H7 (cell line): ENCODE results near the gene PDGFD. TPM values are rescaled to one million over a fixed set of nuclear protein-coding genes. Genes with fewer than 3 reads are reported as not detected.
"Not testable (repeated sequence)": the region's sequence is repeated elsewhere in the genome, so short reads cannot be mapped to it uniquely, and the experiment has no call there.

Experiments used
- DNase-seq: peaks from one replicate; pipeline ENCODE4 v3.0.0; 2012
- H3K27me3 ChIP-seq: 2 replicates; pipeline ENCODE4 v1.6.0; 2011; ENCODE audit warnings: mild to moderate bottlenecking, low read length; ENCODE audit not compliant: control insufficient read depth, insufficient read depth
- H3K36me3 ChIP-seq: replicated peaks from 2 replicates; pipeline ENCODE4 v1.5.1; 2011; ENCODE audit warnings: low read length; ENCODE audit not compliant: control insufficient read depth, insufficient read depth
- H3K4me3 ChIP-seq: 2 replicates; pipeline ENCODE4 v1.5.1; 2011; ENCODE audit warnings: low read depth, mild to moderate bottlenecking, control low read depth, low read length, moderate library complexity; ENCODE audit not compliant: insufficient read depth
- total RNA-seq: library from RNA; depleted of rRNA; stranded (reverse); fragments of >200 nt; shearing (Covaris generic); gene quantifications from 2 replicates; pipeline ENCODE4 v1.2.3, GENCODE V29; 2014

PDGFD gene
- total RNA-seq, 1 experiment from 2014 or later, result 4.0 TPM

- H3K27me3 ChIP-seq, result no peaks in the 10 kb centered on the region
- H3K36me3 ChIP-seq, result no peaks in the 10 kb centered on the region
- no peak overlapping the region for H3K4me3 ChIP-seq
- no peak for DNase-seq
These were observed 102.0 kb downstream of the PDGFD start for GRCh38 chr11:104061853-104062521.

GRCh38 chr11:104060820-104061219, 103.1 kb downstream of the PDGFD start:
- no peak for DNase-seq
- Histone ChIP-seq H3K36me3 (no peaks in the 10 kb centered on the region), H3K4me3 (no peak overlapping the region), H3K27me3 (no peaks in the 10 kb centered on the region)

GRCh38 chr11:104060004-104060794, 103.7 kb downstream of the PDGFD start:
- no peak for DNase-seq
- Histone ChIP-seq H3K36me3 (no peaks in the 10 kb centered on the region), H3K27me3 (no peaks in the 10 kb centered on the region), H3K4me3 (no peak overlapping the region)

GRCh38 chr11:104058680-104059079, 105.3 kb downstream of the PDGFD start:
- Histone ChIP-seq H3K27me3 (no peaks in the 10 kb centered on the region), H3K4me3 (no peak overlapping the region), H3K36me3 (no peaks in the 10 kb centered on the region)
- DNase-seq, result no peak

- H3K27me3 ChIP-seq, result no peaks in the 10 kb centered on the region
These were observed 106.0 kb downstream of the PDGFD start for GRCh38 chr11:104057908-104058307.

GRCh38 chr11:104055596-104055995, 108.4 kb downstream of the PDGFD start:
- H3K27me3 ChIP-seq, result no peaks in the 10 kb centered on the region
- no peaks in the 10 kb centered on the region for H3K36me3 ChIP-seq
- H3K4me3 ChIP-seq, result no peak overlapping the region
- no peak for DNase-seq

More at GRCh38 chr11:104057908-104058307, 106.0 kb downstream of the PDGFD start:
- H3K4me3 ChIP-seq, result no peak overlapping the region
- no peaks in the 10 kb centered on the region for H3K36me3 ChIP-seq
- no peak for DNase-seq

- DNase-seq, result no peak
- H3K36me3 ChIP-seq, result no peaks in the 10 kb centered on the region
- no peaks in the 10 kb centered on the region for H3K27me3 ChIP-seq
- H3K4me3 ChIP-seq, result no peak overlapping the region
These were observed 108.9 kb downstream of the PDGFD start for GRCh38 chr11:104054911-104055529.

- no peak for DNase-seq
- Histone ChIP-seq H3K27me3 (no peaks in the 10 kb centered on the region), H3K4me3 (no peak overlapping the region), H3K36me3 (no peaks in the 10 kb centered on the region)
These were observed 110.0 kb downstream of the PDGFD start for GRCh38 chr11:104053743-104054478.

GRCh38 chr11:104051778-104052177, 112.2 kb downstream of the PDGFD start:
- DNase-seq, result no peak
- Histone ChIP-seq H3K4me3 (no peak overlapping the region), H3K27me3 (no peaks in the 10 kb centered on the region), H3K36me3 (no peaks in the 10 kb centered on the region)

GRCh38 chr11:104049116-104049515, 114.8 kb downstream of the PDGFD start:
- Histone ChIP-seq H3K27me3 (no peaks in the 10 kb centered on the region), H3K36me3 (no peaks in the 10 kb centered on the region), H3K4me3 (no peak overlapping the region)
- DNase-seq, result no peak

GRCh38 chr11:104046858-104047257, 117.1 kb downstream of the PDGFD start:
- not testable (repeated sequence) for H3K4me3 ChIP-seq, H3K27me3 ChIP-seq, DNase-seq, H3K36me3 ChIP-seq

GRCh38 chr11:104046331-104046730, 117.6 kb downstream of the PDGFD start:
- no peak for DNase-seq
- Histone ChIP-seq H3K4me3 (no peak overlapping the region), H3K27me3 (no peaks in the 10 kb centered on the region), H3K36me3 (no peaks in the 10 kb centered on the region)

GRCh38 chr11:104043678-104044239, 120.2 kb downstream of the PDGFD start:
- DNase-seq, result no peak
- H3K27me3 ChIP-seq, result no peaks in the 10 kb centered on the region
- no peak overlapping the region for H3K4me3 ChIP-seq
- no peaks in the 10 kb centered on the region for H3K36me3 ChIP-seq

GRCh38 chr11:104043142-104043541, 120.8 kb downstream of the PDGFD start:
- no peaks in the 10 kb centered on the region for H3K36me3 ChIP-seq
- no peaks in the 10 kb centered on the region for H3K27me3 ChIP-seq
- DNase-seq, result no peak
- H3K4me3 ChIP-seq, result no peak overlapping the region
